ENCODE results near the gene C6orf15.
A peak's percentile ranks its signal among the peaks of the same experiment; 100 is the strongest.

Gene C6orf15

DNA sequence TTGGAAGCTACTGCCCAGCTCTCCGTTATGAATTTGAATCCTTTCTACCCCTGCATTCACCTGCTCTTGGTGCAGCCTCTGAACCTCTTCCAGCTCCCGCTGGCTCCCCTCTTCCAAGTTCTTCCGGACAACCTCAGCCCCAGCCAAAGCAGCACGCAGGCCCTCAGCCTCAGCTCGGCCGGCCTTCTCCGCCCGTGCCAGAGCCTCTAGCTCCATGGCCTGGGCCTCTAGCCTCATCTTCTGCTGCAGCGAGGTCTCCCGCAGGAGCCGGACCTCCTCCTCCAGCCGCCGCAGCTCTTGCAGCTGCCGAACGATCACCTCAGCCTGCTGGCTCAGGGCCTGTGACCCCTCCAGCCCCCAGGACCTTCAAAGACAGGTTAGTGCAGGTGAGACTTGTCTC, 42.1 kb upstream of the C6orf15 start:
- TF ChIP-seq, protein P1, sequence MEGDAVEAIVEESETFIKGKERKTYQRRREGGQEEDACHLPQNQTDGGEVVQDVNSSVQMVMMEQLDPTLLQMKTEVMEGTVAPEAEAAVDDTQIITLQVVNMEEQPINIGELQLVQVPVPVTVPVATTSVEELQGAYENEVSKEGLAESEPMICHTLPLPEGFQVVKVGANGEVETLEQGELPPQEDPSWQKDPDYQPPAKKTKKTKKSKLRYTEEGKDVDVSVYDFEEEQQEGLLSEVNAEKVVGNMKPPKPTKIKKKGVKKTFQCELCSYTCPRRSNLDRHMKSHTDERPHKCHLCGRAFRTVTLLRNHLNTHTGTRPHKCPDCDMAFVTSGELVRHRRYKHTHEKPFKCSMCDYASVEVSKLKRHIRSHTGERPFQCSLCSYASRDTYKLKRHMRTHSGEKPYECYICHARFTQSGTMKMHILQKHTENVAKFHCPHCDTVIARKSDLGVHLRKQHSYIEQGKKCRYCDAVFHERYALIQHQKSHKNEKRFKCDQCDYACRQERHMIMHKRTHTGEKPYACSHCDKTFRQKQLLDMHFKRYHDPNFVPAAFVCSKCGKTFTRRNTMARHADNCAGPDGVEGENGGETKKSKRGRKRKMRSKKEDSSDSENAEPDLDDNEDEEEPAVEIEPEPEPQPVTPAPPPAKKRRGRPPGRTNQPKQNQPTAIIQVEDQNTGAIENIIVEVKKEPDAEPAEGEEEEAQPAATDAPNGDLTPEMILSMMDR (IDR thresholded peaks at IDR 0.05; ENCODE audit: insufficient read depth, low read depth, low read length, missing control alignments): no peak
- H3K4me3 ChIP-seq (ENCODE audit: low read length): no peak overlapping the region
- DNase-seq (ENCODE audit: low read depth): no peak

DNA sequence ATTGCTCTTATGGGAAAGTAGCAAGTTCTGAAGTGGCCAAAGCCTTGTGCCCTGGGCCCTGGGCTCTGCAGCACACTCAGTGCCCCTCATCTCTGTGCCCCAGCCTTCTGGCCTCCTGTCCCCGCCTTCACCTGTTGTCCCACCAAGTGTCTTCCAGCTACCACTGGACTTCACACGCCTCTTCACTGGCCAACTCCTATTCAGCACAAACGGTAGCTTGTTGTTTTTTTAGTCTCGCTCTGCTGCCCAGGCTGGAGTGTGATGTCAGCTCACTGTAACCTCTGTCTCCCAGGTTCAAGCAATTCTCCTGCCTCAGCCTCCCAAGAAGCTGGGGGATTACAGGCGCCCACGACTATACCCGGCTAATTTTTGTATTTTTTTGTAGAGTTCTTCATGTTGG, 40.4 kb upstream of the C6orf15 start:
- TF ChIP-seq, protein P1 (IDR thresholded peaks at IDR 0.05; ENCODE audit: insufficient read depth, low read depth, low read length, missing control alignments): no peak
- no peak overlapping the region for H3K4me3 ChIP-seq (ENCODE audit: low read length)
- DNase-seq (ENCODE audit: low read depth): no peak

DNA sequence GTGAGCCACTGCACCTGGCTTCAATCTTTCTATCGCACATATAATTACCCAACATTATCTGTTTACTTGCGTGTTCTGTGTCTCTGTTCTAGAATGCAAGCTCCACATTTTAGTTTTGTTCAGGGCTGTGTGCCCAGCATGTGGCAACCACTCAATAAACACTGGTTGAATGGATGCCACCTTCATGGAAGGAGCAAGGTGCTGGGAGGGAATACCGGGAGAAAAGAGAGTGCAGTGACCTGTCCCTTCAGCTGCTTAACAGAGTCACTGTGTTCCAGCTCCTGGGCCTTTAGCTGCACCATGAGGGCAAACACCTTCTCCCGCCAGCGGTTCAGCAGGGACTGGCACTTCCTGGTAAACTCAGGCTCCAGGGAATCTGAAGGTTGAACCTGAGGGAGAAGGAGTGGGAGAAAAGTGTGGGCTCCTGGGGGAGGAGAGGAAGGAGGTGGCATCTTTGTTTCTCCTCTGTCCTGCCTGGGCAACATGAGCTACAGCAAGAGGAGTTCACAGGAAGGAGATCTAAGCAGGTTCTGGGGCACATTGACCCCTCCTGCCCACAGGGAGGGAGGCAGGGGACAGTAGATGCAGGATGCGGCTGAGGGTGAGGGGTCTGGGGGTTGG, 37.6 kb upstream of the C6orf15 start:
- H3K4me3 ChIP-seq (ENCODE audit: low read length): no peak overlapping the region
- TF ChIP-seq, protein P1 (IDR thresholded peaks at IDR 0.05; ENCODE audit: insufficient read depth, low read depth, low read length, missing control alignments): no peak
- no peak for DNase-seq (ENCODE audit: low read depth)

DNA sequence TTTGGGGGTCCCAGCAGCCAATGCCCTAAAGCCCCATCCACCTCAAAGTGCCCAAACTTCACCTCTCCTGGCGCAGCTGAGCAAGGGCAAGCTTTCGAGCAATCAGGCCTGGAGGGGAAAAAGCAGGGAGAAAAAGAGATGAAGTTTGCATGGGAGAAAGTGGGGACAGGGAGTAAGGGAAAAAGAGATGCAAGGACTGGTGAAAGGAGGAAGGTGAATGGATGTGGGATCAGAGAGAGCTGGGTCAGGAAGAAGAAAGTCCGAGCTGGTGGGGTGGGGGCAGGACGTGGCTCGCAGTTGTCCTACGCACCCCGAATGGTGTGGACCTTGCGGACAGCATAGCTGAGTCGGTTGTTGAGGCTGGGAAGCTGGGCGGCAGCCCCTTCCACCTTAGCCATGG, 33.0 kb upstream of the C6orf15 start:
- H3K4me3 ChIP-seq (ENCODE audit: low read length): no peak overlapping the region
- TF ChIP-seq, protein P1 (IDR thresholded peaks at IDR 0.05; ENCODE audit: insufficient read depth, low read depth, low read length, missing control alignments): no peak
- no peak for DNase-seq (ENCODE audit: low read depth)

DNA sequence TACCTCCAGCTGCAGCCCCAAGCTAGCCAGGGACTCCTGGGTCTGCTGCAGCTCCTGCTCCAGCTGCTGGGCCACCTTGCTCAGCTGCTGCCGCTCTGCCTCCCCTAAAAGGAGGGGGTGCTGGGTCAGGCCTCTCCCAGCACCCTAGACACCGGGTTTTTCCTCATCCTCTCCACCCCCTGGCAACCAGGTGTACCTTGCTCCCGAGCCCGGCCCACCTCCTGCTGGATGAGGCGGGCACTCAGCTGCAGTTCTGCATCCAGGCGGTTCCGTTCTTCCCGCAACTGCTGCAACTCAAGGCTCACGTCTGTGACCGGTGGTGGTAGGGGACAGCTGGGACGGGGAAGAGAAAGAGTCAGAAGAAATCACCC, 32.6 kb upstream of the C6orf15 start:
- TF ChIP-seq, protein P1 (IDR thresholded peaks at IDR 0.05; ENCODE audit: insufficient read depth, low read depth, low read length, missing control alignments): no peak
- DNase-seq (ENCODE audit: low read depth): no peak

DNA sequence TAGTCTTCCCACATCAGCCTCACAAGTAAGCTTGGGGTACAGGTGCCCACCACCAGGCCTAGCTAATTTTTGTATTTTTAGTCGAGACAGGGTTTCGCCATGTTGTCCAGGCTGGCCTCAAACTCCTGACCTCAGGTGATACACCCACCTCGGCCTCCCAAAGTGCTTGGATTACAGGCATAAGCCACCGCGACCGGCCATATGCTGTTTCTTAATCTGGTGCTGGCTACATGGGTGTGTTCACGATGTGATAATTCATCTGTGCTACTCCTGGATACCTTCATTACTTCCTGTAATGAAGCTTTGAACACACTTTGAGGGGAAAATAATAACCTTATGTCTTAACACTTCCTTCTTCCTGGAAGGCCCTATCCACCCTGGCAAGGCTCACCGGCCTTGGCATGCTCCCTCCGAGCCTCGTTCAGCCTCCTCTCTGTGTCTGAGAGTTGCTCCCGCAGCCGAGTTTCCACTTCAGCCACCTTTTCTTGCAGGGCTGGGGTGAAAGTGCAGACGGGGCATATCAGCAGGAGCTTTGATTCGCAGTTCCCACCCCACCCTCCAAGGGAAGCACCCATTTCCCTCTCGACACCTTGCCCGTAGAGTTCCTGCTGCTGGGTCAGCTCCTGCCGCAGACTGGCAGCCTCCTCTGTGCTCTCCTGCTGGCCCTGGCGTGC, 32.1 kb upstream of the C6orf15 start:
- no peak overlapping the region for H3K4me3 ChIP-seq (ENCODE audit: low read length)
- TF ChIP-seq, protein P1 (IDR thresholded peaks at IDR 0.05; ENCODE audit: insufficient read depth, low read depth, low read length, missing control alignments): no peak
- DNase-seq (ENCODE audit: low read depth): no peak

More for the DNA sequence above, 32.6 kb upstream of the C6orf15 start:
- no peak overlapping the region for H3K4me3 ChIP-seq (ENCODE audit: low read length)

DNA sequence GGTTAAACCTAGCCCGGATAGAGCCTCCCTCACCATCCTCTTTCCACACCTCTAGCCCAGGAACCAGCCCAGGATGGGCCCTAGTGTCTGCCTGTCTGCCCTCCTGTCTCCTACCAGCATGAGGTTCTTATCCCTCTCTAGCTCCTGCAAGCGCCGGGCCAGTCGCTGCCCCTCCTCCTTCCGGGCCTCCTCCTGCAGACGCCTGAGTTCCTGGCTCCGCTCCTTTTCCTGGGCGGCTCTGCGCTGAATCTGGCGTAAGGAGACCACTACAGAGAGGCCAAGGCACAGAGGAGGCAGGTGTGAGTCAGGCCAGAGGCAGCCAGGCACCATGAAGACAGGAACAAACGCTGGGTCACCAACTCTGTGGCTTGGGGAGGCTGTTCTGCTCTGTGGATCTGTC, 30.8 kb upstream of the C6orf15 start:
- TF ChIP-seq, protein P1 (IDR thresholded peaks at IDR 0.05; ENCODE audit: insufficient read depth, low read depth, low read length, missing control alignments): no peak
- H3K4me3 ChIP-seq (ENCODE audit: low read length): no peak overlapping the region
- peak; percentile 47 for DNase-seq (ENCODE audit: low read depth)

Measured in epithelial cell of esophagus (primary cell).